Measurements from ENCODE around the gene ZNF213.

The ZNF213 gene, protein sequence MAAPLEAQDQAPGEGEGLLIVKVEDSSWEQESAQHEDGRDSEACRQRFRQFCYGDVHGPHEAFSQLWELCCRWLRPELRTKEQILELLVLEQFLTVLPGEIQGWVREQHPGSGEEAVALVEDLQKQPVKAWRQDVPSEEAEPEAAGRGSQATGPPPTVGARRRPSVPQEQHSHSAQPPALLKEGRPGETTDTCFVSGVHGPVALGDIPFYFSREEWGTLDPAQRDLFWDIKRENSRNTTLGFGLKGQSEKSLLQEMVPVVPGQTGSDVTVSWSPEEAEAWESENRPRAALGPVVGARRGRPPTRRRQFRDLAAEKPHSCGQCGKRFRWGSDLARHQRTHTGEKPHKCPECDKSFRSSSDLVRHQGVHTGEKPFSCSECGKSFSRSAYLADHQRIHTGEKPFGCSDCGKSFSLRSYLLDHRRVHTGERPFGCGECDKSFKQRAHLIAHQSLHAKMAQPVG

DNA sequence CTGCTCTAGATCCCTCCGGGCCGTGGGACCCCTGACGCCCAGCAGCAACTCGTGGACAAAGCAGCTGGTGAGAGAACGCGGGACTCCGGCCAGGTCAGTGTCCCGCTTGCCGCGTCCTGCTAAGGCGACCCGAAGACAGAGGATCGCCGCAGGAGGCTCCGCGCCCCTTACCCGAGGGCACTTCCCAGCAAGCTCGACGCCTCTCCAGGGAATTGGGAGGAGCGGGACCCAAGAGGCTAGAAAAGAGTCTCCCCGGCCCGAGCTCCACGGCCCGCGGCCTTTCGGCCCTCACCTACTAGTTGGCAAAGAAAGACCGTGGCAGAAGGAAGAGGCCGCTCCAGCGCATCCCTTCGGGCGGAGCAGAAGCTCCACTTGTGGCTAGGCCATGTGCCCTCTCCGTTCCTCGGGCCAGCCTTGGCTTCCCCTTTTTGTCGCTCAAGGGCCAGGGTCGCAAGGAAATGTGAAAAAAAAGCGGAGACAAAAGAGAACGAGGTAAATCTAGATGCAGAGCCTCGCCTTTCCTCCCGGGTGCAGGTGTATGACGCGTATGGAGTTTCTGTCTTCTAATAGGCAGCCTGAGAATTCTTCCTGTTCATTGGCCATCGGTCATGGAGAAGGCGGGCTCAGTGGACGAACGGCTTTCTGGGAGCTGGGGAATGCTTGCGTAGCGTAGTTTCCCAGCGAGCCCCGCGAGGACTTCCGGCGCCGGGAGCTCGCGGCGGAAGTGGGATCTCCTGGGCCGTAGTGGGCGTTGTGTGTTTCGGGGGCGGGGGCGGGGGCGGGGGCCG lies at the start of gene ZNF213:
Gene ZNF213 (plus strand): TSS at position 692 of the 788 bp plus-strand sequence. CDS start 2,252 bp downstream, outside the sequence.
- peak; percentile 71 to 91 for DNase-seq (ENCODE audit: low spot score in 2 of 2)
- H3K9me3 Mint-ChIP-seq: no peaks in the 10 kb centered on the region
- H3K4me1 Mint-ChIP-seq: peaks cover 25% of the 10 kb centered on the region
- H3K27ac Mint-ChIP-seq (ENCODE audit: low read depth): peak within 1 kb of the TSS; percentile 97
- peak within 1 kb of the TSS; percentile 97 for H3K4me3 Mint-ChIP-seq
- peaks cover 24% of the 10 kb centered on the region for H3K36me3 Mint-ChIP-seq (ENCODE audit: insufficient read depth)
- no peaks in the 10 kb centered on the region for H3K27me3 Mint-ChIP-seq
- ATAC-seq (replicated peaks; ENCODE audit: extremely low read depth, poor library complexity, severe bottlenecking): peak; percentile 99

DNA sequence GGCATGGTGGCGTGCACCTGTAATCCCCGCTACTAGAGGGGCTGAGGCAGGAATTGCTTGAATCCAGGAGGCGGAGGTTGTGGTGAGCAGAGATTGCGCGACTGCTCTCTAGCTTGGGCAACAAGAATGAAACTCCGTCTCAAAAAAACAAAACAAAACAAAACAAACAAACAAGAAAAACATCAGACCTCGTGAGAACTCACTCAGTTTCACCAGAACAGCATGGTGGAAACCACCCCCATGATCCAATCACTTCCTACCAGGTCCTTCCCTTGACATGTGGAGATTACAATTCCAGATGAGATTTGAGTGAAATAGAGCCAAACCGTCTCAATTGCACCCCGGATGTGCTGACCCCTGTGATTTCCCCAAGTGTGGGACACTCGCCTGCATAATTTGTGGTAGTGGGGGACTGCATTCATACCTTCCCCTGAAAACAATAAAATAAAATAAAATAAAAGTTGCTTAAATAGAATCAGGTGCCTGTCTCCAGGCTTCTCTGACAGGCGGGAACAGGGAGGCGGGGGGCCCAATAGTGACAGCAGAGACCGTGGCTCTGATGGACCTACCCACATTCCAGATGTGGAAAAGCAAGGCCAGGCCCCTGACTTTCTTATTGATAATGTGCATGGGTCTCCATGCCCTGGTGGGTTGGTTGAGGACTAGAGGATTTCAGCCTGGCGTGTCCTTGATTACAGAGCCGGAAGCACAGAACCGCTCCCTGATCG lies 48.8 kb upstream of the ZNF213 start:
- Mint-ChIP-seq H3K4me3 (no peak overlapping the region), H3K4me1 (peaks cover 29% of the 10 kb centered on the region), H3K27ac (ENCODE audit: low read depth) (no peak overlapping the region)

DNA sequence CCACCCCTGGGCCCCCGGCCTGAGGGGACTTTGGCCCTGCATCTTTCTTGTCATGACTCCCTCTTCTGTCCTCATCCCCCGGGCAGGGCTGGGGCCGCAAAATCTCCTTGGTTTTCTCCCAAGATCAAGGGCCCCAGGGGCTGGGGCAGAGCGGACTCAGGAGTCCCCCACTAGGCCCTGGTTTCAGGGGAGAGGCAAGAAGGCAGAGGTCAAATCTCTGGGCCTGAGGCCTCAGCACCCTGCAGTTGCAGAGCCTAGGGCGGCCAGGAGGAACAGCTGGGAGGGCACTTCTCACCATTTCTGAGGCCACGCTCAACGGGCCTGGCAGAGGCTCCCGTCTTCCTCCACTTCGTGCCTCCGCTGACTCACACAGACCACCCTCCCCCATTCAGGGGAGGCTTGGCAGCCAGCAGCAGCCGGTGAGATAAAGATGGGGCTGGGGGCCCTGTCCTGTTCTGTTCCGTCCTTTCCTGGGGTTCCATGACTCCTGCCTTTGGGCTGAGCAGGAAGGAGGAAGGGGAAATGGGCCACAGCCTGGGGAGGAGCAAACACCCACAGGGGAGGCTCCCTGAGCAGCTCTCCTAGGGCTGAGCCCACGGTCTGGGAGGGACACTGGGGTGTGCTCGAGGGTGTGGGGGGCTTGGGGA lies 48.1 kb upstream of the ZNF213 start:
- DNase-seq (ENCODE audit: low spot score in 2 of 2) (no peak), ATAC-seq (replicated peaks; ENCODE audit: extremely low read depth, poor library complexity, severe bottlenecking) (no peak)
- no peaks in the 10 kb centered on the region for H3K27me3 Mint-ChIP-seq
- no peaks in the 10 kb centered on the region for H3K36me3 Mint-ChIP-seq (ENCODE audit: insufficient read depth)
- peaks cover 33% of the 10 kb centered on the region for H3K4me1 Mint-ChIP-seq
- peak overlapping the region; percentile 7 for H3K4me3 Mint-ChIP-seq
- no peaks in the 10 kb centered on the region for H3K9me3 Mint-ChIP-seq
- no peak overlapping the region for H3K27ac Mint-ChIP-seq (ENCODE audit: low read depth)

More for the DNA sequence above, 48.8 kb upstream of the ZNF213 start:
- Mint-ChIP-seq H3K36me3 (ENCODE audit: insufficient read depth) (no peaks in the 10 kb centered on the region), H3K9me3 (no peaks in the 10 kb centered on the region), H3K27me3 (no peaks in the 10 kb centered on the region)
- DNase-seq (ENCODE audit: low spot score in 2 of 2) (no peak), ATAC-seq (replicated peaks; ENCODE audit: extremely low read depth, poor library complexity, severe bottlenecking) (no peak)

DNA sequence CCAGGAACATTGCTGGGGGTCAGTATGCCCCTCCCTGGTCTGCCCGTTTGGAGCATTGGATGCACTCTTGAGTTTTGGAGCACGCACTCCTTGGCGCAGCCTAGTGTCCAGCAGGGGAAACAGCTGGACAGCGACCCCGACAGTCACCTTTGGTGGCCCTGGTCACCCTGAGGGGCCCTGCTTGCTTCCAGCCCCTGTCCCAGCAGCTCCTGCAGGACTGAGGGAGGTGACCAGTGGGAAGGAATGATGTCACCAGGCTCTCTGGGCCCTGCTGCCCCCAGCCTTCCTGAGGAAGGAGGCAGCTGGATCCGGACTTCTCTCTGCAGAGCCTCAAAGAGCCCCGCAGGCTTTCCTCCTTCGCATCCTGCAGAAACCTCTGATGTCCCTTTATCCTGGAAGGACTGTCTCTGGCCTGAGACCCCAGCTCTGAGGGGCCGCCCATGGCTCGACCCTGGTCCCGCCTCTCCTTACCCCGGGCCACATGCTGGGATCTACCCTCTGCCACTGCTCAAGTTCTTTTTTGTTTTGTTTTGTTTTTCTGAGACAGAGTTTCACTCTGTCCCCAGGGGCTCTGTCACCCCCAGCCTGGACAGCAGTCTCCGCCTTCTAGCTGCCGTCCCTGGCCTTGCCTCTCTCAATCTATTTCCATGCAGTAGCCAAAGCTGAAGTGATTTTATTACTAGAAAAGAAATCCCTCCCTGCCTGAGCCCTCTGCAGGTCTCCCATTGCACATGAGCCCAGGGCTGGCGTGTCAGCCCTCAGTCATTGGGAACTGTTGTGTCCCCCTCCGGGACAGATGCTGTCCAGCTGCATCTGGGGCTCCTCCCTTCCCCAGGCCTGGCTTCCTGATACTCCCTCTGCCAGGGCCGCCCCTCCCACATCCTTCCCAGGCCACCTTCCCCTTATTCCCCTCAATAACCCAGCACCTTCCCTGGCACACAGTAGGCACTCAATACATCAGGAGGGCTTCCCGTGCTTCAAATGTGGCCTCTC lies 47.3 kb upstream of the ZNF213 start:
- H3K9me3 Mint-ChIP-seq: no peaks in the 10 kb centered on the region
- no peak for DNase-seq (ENCODE audit: low spot score in 2 of 2)
- no peaks in the 10 kb centered on the region for H3K36me3 Mint-ChIP-seq (ENCODE audit: insufficient read depth)
- peaks cover 33% of the 10 kb centered on the region for H3K4me1 Mint-ChIP-seq
- H3K27ac Mint-ChIP-seq (ENCODE audit: low read depth): peak overlapping the region; percentile 41
- H3K4me3 Mint-ChIP-seq: peak overlapping the region; percentile 36
- no peaks in the 10 kb centered on the region for H3K27me3 Mint-ChIP-seq
- ATAC-seq (replicated peaks; ENCODE audit: extremely low read depth, poor library complexity, severe bottlenecking): no peak

DNA sequence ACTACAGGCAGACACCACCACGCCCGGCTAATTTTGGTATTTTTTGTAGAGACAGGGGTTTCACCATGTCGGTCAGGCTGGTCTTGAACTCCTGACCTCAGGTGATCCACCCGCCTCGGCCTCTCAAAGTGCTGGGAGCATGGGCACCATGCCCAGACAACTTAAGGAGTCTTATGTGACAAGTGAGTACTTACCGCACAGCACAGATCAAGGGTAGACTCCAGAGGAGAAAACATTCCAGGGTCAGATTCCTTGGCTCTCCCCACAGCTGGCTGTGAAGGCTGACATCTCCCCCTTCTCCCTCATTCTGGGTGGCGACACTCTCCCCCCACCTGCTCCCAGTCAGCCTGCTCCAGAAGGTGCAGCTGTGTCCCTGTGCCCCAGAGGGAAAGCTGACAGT lies 46.4 kb upstream of the ZNF213 start:
- no peaks in the 10 kb centered on the region for H3K27me3 Mint-ChIP-seq
- no peak overlapping the region for H3K27ac Mint-ChIP-seq (ENCODE audit: low read depth)
- H3K36me3 Mint-ChIP-seq (ENCODE audit: insufficient read depth): peaks cover 1% of the 10 kb centered on the region
- H3K4me1 Mint-ChIP-seq: peaks cover 33% of the 10 kb centered on the region
- DNase-seq (ENCODE audit: low spot score in 2 of 2): no peak
- no peaks in the 10 kb centered on the region for H3K9me3 Mint-ChIP-seq
- peak overlapping the region; percentile 36 for H3K4me3 Mint-ChIP-seq
- ATAC-seq (replicated peaks; ENCODE audit: extremely low read depth, poor library complexity, severe bottlenecking): no peak

DNA sequence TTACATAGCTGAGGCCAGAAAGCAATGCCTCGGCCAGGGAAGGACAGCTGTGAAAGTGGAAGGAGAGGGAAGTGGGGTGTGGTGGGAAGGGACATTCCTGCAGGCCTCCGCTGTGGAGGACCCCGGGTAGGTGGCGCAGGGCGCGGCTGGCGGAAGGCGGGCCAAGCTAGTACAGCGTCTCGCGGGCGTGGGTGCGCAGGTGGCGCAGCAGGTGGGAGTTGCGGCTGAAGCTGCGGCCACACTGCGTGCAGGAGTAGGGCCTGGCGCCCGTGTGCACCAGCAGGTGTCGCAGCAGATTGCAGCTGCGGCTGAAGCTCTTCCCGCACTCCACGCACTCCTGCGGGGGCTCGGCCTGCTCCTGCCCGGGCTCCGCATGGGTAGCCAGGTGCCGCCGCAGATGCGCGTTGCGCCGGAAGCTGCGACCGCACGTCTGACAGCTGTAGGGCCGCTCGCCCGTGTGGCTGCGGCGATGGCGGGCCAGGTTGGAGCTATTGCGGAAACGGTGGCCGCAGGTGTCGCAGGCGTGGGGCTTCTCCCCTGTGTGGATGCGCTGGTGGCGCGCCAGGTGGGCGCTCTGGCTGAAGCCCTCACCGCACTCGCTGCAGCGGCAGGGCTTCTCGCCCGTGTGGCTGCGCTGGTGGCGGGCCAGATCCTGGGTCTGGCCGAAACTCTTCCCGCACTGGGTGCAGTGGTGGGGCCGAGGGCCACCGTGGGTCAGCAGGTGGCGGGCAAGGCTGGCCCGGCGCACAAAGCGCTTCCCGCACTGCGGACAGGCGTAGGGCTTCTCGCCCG lies 45.7 kb upstream of the ZNF213 start:
- Mint-ChIP-seq H3K4me3 (no peak overlapping the region), H3K9me3 (no peaks in the 10 kb centered on the region), H3K36me3 (ENCODE audit: insufficient read depth) (peaks cover 1% of the 10 kb centered on the region), H3K27ac (ENCODE audit: low read depth) (no peak overlapping the region), H3K4me1 (peaks cover 33% of the 10 kb centered on the region), H3K27me3 (no peaks in the 10 kb centered on the region)
- ATAC-seq (replicated peaks; ENCODE audit: extremely low read depth, poor library complexity, severe bottlenecking) (no peak), DNase-seq (ENCODE audit: low spot score in 2 of 2) (no peak)

DNA sequence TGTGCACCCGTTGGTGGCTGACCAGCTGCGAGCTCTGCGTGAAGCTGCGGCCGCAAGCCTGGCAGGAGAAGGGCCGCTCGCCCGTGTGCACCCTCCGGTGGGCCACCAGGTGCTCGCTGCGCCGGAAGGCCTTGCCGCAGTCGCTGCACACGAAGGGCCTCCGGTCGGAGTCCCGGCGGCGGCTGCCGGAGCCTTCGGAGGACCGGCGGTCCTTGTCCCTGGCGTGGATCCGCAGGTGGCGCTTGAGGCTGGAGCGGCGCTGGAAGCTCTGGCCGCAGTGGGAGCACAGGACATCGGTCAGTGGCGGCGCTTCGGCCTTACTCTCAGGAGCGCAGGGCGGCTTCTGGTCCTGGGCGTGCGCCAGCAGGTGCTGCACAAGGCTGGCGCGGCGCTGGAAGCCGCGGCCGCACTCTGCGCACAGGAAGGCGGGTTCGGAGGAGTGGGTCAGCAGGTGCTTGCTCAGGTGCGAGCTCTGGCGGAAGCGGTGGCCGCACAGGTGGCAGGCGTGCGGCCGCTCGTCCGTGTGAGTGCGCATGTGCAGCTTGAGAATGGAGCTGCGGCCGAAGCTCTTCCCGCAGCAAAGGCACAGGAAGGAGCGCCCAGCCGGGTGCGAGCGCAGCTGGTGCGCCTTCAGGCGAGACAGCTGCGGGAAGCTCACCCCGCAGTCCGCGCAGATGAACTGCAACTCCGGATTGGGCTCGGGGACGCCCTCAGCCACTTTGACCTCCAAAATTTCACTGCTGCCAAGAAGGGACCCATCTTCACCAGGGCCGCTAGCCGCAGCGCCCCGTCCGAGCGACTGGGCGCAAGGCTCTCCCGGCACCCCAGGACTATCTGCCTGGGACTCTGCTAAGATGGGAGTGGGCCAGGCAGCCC lies 44.9 kb upstream of the ZNF213 start:
- H3K27me3 Mint-ChIP-seq: no peaks in the 10 kb centered on the region
- no peak for DNase-seq (ENCODE audit: low spot score in 2 of 2)
- no peak for ATAC-seq (replicated peaks; ENCODE audit: extremely low read depth, poor library complexity, severe bottlenecking)
- no peak overlapping the region for H3K27ac Mint-ChIP-seq (ENCODE audit: low read depth)
- H3K36me3 Mint-ChIP-seq (ENCODE audit: insufficient read depth): peaks cover 3% of the 10 kb centered on the region
- no peaks in the 10 kb centered on the region for H3K9me3 Mint-ChIP-seq
- peaks cover 35% of the 10 kb centered on the region for H3K4me1 Mint-ChIP-seq
- no peak overlapping the region for H3K4me3 Mint-ChIP-seq

DNA sequence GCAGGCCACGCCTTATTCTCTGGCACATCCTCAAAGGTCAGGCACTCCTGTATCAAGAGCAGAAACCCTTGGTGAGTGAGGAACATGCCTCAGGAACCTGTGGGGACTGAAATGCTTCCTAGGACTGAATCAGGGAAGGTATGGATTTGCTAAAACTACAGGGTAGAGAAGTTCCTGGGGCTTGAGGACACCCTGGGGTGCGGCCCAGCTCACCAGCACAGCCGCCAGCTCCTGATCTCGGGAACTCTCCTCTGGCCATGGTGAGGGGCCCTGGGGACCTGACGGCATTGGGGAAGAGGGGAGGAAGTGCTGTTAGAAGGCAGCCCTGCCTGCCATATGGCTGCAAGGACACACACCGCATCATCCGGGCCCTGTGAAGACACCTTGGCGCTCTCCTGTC lies 43.3 kb upstream of the ZNF213 start:
- Mint-ChIP-seq H3K36me3 (ENCODE audit: insufficient read depth) (peaks cover 4% of the 10 kb centered on the region), H3K4me1 (peaks cover 27% of the 10 kb centered on the region), H3K27me3 (no peaks in the 10 kb centered on the region)

DNA sequence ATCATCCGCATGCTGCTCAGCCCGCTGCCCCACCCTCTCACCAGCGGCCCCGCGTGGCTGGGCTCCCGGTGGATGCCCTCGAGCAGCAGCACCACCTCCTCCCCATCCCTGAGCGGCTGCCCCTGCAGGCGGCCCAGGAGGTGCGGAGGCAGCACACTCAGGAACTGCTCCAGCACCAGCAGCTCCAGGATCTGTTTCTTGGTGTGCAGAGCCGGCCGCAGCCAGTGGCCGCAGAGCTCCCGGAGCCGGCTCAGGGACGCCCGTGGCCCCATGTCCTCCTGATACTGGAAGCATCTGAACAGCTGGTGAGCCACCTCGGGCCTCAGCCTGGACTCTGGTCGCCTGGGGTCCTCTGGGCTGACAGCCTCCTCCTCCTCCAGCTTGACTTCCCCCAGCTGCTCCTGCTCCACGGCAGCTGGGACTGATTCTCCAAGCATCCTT lies 42.3 kb upstream of the ZNF213 start:
- DNase-seq (ENCODE audit: low spot score in 2 of 2) (no peak), ATAC-seq (replicated peaks; ENCODE audit: extremely low read depth, poor library complexity, severe bottlenecking) (no peak)
- no peaks in the 10 kb centered on the region for H3K27me3 Mint-ChIP-seq
- H3K27ac Mint-ChIP-seq (ENCODE audit: low read depth): no peak overlapping the region
- H3K36me3 Mint-ChIP-seq (ENCODE audit: insufficient read depth): peaks cover 4% of the 10 kb centered on the region
- H3K4me1 Mint-ChIP-seq: peaks cover 24% of the 10 kb centered on the region
- no peaks in the 10 kb centered on the region for H3K9me3 Mint-ChIP-seq
- H3K4me3 Mint-ChIP-seq: no peak overlapping the region

More for the DNA sequence above, 43.3 kb upstream of the ZNF213 start:
- no peak for ATAC-seq (replicated peaks; ENCODE audit: extremely low read depth, poor library complexity, severe bottlenecking)
- DNase-seq (ENCODE audit: low spot score in 2 of 2): no peak
- H3K4me3 Mint-ChIP-seq: no peak overlapping the region
- no peaks in the 10 kb centered on the region for H3K9me3 Mint-ChIP-seq
- H3K27ac Mint-ChIP-seq (ENCODE audit: low read depth): peak overlapping the region; percentile 49
